Right forelimb (tissue), 1 donor: ENCODE measurements around the gene PDE10A.
"Not testable (repeated sequence)": the region's sequence is repeated elsewhere in the genome, so short reads cannot be mapped to it uniquely, and the experiment has no call there.

Source experiments
- DNase-seq: peaks from one replicate; pipeline ENCODE4 v3.0.0-alpha.2; 2018

PDE10A gene

DNA sequence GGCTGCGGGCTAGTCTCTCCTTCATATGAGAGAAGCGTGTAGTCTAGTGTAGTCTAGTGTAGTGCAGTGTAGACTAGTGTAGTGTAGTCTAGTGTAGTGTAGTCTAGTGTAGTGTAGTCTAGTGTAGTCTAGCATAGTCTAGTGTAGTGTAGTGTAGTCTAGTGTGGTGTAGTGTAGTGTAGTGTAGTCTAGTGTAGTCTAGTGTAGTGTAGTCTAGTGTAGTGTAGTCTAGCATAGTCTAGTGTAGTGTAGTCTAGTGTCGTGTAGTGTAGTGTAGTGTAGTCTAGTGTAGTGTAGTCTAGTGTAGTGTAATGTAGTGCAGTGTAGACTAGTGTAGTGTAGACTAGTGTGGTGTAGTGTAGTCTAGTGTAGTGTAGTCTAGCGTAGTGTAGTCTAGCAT lies 44.1 kb downstream of the PDE10A start:
- DNase-seq, result not testable (repeated sequence)

DNA sequence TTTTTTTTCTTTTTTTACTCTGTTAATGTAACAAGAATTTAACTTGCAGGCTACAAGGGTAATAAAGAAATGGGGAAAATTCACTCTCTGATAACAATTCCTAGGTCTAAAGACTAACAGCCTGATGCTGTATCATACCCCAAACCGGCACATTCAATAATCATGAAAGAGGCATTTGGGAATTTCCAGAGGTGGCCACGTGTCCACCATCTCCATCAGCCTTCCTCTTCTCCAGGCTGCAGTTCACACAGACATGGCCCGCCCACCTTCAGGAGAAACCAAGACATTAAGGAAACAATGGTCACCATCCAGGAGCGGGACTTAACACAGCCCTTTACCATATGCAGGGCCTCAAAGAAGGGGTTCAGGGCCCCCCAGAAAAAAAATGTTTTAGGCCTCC lies 44.8 kb downstream of the PDE10A start:
- DNase-seq, result no peak

- no peak for DNase-seq
Observed at GRCh38 chr6:165617528-165617927, 45.5 kb downstream of the PDE10A start.

DNA sequence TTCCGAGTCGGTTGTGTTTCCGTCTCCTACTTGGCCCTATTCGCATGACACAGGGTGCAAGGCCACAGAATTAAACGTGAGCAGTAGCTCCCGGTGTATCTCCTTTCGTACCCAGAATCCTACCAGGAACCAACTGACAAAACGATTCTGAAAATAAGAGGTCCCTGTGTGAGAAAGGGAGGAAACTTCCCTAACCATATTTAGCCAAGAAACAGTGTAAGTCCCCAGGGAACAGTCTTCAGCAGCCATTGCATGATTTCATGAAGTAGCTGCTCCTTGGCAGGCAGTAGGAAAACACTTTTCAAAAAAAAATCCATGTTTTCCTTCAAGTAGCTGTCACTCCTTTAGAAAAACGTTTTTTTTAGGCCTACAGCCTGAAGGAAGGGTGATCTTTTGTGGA lies 46.9 kb downstream of the PDE10A start:
- DNase-seq, result no peak

DNA sequence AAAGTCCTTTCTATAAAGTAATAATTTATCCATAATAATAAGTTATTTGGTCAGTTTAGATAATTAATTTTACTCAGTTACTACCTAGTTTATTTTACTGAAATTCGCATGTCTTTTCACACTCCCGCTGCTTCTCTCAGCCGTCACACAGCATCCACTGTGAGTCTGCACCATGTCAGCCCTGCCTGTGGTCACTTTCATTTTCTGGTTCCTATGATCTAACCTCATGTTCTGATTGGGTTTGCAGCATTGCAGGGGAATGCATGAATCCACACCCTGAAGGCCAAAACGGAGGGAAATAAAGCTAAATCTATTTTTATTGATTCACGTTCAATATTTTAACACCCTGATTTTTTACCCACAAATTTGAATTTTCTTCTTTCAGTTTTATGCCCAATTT lies 47.4 kb downstream of the PDE10A start:
- no peak for DNase-seq

GRCh38 chr6:165611294-165611693 lies 51.7 kb downstream of the PDE10A start:
- no peak for DNase-seq

DNA sequence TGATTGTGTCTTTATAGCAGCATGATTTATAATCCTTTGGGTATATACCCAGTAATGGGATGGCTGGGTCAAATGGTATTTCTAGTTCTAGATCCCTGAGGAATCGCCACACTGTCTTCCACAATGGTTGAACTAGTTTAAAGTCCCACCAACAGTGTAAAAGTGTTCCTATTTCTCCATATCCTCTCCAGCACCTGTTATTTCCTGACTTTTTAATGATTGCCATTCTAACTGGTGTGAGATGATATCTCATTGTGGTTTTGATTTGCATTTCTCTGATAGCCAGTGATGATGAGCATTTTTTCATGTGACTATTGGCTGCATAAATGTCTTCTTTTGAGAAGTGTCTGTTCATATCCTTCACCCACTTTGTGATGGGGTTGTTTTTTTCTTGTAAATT lies 54.5 kb downstream of the PDE10A start:
- not testable (repeated sequence) for DNase-seq

- no peak for DNase-seq
Observed at GRCh38 chr6:165606740-165607008, 56.4 kb downstream of the PDE10A start.

DNA sequence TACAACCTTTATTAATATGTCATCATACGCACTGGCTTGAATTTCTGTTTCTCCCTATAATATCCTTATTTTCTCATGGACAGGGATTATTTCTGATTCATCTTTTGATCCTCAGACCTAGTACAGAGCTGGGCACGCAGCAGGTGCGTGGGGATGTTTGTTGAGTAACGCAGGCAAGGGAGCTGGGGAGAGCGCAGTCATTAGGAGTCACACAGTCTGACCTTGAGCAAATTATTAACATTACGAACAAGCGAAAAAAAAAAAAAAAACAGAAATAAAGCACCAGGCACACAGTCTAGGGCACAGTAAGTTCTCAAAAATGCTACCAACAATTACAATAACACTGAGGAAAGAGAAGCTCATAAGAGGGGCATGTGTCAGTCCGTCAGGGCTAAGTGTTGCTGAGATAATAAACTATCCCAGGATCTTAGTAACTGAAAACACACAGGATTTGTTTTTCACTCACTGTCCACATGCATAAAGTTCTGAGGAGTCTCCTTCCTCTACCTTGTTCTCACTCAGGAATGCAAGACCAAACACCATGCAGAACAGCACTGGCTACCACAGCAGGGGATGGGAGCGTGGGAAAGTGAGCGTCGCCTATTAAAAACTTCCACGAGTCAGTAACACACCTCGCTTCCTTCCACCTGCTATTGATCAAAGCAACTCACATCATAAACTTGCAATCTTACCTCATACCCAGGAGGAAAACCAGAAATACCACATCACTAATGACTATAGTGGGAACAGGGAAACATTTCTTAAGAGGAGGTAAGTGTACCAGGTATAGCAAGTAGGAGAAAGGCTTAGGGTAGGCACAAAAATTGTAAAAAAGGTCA lies 56.9 kb downstream of the PDE10A start:
- DNase-seq, result no peak

DNA sequence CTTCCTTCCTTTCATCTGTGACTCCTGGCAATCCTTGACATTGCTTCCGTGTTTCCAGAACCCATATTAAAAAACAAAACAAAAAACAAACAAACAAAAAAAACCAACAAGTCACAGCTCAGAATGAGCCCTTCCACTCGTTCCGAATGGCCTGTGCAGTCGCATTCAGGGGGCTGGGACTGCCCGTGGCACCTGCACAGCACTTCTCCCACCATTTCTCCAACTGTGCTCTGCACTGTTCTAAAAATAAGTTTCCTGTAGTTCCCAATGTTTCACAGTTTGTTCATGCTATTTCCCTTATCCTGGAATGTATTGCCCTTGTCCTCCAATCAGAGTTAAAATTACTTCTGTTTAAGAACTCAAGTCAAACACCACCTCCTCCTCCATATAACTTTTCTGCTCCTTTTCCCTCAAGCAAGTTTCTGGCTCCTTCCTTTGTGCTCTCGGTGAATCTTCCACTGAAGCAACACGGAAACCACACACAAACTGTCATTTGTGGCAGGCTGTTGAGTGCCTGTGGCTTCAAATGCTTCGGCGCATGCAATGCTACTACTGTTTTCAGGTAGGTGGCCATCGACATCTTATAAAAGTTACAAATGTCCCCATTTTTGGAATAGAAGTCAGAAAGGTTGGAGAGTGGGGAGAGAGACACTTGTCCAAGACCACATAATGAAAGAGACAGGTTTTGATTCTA lies 57.7 kb downstream of the PDE10A start:
- DNase-seq, result no peak

DNA sequence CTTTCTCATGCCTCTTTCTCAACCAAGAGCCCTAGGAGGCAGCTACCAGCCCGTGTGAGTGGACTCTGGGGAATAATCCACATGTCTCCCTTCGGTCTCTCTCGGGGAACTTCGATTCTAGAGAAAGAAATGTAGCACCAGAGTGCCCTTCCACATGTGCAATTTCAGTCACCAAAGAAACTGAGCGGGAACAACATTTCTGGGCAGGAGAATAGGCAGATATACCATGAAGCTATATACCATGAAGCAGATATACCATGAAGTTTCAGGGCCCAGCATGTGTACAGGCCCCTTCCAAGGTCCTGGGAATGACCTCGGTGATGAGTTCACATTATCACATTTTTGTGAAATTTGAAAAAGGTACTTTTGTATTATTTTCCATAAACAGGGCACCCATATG lies 60.8 kb downstream of the PDE10A start:
- no peak for DNase-seq

DNA sequence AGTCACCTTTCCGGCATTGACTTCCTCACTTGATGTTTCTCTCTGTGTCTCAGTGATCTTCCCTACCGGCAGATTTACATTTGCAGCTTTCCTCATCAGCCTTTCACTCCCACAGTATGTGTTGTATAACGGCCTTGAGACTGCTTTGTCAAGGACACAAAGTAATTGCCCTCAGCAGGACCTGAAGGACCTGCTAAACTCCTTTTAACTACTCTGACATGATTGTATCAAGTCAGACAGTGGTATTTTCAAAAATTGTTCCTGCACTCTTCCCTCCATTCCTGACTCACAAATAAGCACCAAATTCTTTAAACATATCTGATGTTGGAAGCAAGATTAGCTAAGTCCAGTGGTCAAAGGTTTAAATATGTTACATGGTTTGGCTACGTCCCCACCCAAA lies 62.4 kb downstream of the PDE10A start:
- DNase-seq, result no peak

DNA sequence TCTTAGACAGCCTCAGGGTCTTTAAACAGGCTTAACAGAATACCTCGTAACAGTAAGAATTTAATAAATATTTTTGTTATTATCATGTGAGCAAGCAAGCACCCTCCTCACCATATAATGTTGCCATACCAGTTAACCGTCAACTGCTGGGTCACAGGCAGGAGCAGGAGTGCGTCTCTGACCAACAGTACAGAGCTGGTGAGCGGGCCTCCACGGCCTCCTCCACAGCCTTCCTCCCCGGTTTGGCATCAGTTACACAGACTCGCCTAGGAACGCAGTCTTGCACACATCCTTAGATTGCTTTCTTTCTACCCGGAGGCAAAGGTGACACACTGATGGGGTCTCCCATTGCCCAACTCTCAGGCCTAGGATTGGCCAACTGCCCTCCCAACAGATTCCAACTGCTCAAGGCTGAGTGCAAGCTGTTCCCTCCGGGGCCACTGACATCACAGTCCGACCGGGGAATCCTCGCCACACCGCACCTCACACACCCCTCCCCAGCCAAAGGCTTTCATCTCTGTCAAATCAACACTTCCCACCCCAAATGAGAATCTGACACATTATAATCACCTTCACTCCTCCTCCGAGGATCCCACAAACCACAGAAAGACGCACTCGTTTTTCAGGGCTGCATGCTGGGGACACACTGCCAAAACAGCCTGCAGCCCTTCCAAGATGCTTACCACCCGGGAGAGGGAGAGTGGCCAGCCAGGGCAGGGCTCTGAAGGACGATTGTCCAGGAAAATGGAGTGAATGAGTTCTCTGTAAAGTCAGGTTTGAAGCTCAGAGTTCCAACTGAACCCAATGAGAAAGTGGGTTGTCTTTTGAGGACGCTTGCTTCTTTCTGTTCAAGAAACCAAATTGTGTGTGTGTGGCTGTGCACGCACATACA lies 63.2 kb downstream of the PDE10A start:
- peak; percentile 44 for DNase-seq

- DNase-seq, result no peak
Observed at GRCh38 chr6:165599121-165599520, 63.9 kb downstream of the PDE10A start.

DNA sequence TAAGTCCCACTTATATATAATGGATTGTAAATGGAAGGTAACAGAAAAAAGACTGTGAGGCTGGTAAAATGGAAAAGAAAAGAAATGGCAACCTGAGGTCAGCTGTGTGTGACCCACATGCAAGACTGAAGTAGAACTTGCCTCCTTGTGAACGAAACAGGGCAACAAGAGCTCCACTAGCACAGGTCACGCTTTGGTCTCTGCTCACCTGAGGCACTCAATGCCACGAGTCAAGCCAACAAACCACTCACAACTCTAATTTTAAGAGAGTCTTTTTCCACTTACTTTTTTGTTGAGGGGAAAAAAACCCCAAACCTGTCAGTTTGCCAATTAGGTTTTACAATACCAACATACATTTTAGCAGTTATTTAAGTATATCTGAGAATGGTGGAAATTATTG lies 65.2 kb downstream of the PDE10A start:
- DNase-seq, result no peak

GRCh38 chr6:165594584-165595333 lies 68.3 kb downstream of the PDE10A start:
- no peak for DNase-seq

DNA sequence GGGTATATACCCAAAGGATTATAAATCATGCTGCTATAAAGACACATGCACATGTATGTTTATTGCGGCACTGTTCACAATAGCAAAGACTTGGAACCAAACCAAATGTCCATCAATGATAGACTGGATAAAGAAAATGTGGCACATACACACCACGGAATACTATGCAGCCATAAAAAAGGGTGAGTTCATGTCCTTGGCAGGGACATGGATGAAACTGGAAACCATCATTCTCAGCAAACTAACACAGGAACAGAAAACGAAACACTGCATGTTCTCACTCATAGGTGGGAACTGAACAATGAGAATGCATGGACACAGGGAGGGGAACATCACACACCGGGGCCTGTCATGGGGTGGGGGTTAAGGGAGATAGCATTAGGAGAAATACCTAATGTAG lies 70.1 kb downstream of the PDE10A start:
- DNase-seq, result not testable (repeated sequence)

GRCh38 chr6:165588515-165588914 lies 74.5 kb downstream of the PDE10A start:
- DNase-seq, result no peak

DNA sequence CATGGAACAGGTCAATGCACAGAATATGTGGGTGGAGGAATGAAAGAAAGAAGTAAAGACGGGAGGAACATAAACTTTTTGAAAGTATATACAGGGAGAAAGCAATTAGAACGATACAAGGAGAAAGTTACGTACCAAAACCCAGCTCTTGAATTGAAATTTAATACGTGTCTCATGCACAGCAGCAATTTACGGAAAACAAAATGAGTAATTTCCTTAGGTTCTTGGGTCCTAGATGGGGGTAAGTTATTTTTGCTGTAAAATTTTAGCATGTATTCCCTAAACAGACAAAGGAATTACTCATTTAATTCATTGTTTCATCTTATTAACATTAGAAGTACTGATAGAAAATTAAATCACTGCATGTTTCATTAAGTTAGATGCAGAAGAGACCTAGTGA lies 75.8 kb downstream of the PDE10A start:
- DNase-seq, result no peak

DNA sequence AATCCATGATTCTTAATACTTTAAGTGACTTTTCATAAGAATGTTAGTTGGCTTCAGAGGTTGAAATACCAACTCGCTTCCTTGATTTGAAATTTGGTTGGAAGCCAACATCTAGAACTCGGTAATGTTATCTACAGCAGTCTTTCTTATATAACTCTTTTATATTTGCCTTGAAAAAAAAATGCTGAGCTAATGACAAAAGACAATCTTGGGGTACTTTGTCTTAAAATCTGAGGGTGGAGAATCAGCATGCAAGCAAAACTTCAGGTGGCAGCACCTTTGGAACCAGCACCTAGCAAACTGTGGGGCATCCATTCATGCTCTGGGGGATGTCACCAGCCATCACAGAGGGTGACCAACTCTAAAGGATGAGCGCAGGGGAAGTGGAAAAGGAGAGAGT lies 76.3 kb downstream of the PDE10A start:
- DNase-seq, result no peak

DNA sequence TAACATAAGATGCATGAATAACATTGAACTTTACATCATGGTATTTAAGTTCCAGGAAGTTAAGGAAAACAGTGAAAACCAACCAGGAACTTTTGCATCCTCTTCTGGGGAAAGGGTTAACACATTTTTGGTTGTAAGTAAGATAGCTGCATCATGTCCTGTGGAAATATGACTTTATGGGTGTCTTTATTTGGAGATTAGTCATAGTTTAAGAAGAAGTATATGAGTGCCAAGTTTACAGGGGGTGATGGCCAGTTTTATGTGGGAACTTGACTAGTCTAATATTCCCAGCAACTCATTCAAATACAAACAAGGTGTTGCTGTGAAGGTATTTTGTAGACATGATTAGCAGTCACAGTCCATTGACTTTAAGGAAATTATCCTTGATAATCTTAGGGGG lies 78.0 kb downstream of the PDE10A start:
- no peak for DNase-seq

DNA sequence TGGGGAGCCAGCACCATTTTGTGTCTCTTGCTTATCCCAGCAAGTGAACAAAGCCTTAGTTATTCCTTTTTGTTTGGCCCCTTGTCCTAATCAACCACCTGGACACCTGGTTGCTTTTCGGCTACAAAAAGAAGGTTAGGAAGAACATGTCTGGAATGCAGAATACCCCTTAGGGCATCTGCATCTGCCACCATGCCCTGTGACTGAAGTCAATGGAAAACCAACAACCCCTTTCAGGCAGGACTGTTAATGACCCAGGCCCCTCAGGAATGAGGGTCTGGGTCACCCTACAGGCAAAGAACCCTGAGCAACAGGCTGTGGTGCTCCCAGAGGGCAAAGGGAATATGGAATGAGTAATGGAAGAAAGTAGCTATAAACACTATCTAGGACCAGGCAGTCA lies 78.5 kb downstream of the PDE10A start:
- DNase-seq, result no peak

DNA sequence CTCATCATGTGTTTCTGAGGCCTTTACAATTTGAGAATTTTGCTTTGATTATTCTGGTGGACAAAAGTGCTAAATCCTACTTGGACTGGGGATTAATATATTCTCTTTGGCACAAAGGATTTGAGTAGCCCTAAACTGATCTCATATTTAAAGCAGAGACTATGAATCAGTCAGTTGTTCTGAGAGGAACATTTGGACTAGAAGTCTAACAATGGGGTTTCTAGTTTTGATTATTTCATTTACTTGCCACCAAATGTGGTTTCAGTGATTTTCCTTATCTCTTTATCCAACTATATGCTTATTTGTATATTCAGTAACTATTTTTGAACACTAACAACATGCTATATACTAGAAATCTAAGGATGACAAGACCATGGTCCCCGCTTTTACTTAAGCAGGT lies 81.4 kb downstream of the PDE10A start:
- no peak for DNase-seq
